ENCODE measurements around the gene KIAA1755.

Gene KIAA1755

DNA sequence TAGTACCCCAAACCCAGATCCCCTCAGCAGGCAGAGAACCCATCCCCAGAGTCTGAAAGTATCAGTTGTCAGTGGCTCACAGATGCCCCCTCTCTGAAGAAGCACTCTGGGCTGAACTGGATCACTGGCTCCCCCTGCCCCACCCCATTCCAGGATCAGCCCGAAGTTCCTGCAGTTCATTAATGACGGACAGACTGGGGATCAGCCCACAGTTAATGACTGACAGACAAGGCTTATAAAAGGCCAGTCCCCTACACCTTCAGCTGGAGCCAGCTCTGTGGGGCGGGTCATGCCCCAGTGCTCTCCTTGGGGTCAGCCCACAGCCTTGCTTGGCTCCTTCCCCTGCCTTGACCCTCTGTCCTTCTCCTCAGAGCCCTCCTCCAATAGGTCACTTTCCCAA is 21.7 kb downstream of the KIAA1755 start:
- no peak for DNase-seq (ENCODE audit: low read depth, low spot score)

DNA sequence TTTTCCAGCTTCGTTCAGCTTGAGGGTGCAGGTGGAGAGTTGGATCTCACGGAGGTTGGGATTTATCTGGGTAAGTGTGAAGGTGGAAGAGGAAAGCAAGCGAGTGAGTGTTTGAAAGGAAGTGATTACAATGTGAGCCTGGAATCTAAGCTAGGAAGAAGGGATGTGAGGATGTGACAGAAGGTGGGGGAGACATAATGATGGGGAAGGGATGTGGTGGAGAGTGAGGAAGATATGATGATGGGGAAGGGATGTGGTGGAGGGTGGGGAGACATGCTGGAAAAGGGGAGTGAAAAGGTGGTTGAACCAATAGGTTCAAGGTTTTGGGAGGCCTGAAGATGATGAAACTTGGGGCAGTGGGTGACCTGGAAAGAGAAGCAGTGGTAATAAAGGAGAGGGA is 23.2 kb downstream of the KIAA1755 start:
- no peak for DNase-seq (ENCODE audit: low read depth, low spot score)

DNA sequence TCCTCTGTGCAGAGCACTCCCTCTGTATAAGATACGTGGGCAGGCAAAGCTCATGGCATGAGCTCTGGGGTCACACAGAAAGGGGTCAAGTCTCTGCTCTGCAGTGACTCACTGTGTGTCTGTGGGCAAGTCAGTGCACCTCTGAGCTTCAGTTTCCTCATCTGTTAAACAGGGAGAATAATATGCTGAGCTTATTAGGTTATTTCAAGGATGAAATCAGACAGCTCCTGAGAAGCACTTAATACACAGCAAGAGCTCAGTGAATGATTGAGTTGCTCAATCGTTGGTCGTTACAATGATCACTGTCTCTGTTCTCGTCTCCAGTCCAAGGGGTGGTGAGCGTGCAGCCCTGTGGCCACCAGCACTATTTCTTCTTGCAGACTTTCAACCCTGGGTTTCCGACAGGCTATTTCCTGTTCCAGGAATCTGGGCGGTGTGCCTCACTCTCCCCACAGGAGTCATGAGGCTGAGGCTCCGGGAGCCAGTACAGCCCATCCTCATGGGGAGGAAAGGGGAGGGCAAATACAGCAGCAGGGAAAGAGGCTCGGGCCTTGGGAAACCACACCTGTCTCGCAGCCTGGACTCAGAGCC is 28.9 kb downstream of the KIAA1755 start:
- no peak for DNase-seq (ENCODE audit: low read depth, low spot score)

DNA sequence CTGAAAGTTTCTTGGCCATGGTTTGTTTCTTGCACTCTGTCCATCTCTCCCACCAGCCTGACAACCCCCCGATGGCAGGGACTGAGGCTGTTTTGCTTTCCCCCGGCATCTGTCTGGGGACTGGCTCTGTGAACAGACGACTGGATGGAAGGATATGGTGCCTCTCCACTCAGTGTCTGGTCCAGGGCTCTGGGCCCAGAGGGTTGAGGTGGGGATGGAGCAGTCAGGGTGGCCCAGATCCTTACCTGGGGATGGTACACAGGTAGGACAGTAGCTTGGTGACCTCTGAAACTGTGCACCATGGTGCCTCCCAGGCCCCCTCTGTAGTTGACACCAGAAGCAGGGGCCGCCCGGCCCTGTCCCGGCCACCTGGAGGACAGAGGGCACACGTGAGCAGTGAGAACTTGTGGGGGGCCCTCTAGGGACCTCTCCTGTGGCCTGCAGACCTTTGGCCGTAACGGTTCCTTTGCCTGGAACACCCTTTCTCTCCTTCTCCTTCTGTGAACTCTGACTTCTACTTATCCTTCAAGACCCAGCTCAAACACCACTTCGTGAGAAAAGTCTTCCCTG is 29.5 kb downstream of the KIAA1755 start:
- DNase-seq (ENCODE audit: low read depth, low spot score): no peak

DNA sequence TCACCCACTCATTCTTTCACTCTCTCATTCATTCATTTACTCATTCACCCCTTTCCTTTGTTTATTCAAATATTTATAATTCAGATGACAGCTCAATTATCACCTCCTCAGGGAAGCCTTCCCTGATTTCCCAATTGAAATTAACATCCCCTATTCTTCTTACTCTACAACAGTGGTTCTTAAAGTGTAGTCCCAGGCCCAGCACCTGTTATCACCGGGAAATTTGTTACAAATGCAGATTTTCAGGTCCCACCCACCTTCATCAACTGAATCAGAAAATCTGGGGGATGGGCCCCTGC is 30.3 kb downstream of the KIAA1755 start:
- no peak for DNase-seq (ENCODE audit: low read depth, low spot score)

GRCh38 chr20:38229376-38230252 is 30.9 kb downstream of the KIAA1755 start:
- no peak for DNase-seq (ENCODE audit: low read depth, low spot score)

GRCh38 chr20:38228436-38228835 is 32.1 kb downstream of the KIAA1755 start:
- no peak for DNase-seq (ENCODE audit: low read depth, low spot score)

- DNase-seq (ENCODE audit: low read depth, low spot score): no peak
These were observed 32.8 kb downstream of the KIAA1755 start for GRCh38 chr20:38227420-38228360.

GRCh38 chr20:38226553-38226952 is 34.0 kb downstream of the KIAA1755 start:
- no peak for DNase-seq (ENCODE audit: low read depth, low spot score)

- DNase-seq (ENCODE audit: low read depth, low spot score): no peak
These were observed 34.7 kb downstream of the KIAA1755 start for GRCh38 chr20:38225900-38226263.

GRCh38 chr20:38225240-38225899 is 35.2 kb downstream of the KIAA1755 start:
- no peak for DNase-seq (ENCODE audit: low read depth, low spot score)

DNA sequence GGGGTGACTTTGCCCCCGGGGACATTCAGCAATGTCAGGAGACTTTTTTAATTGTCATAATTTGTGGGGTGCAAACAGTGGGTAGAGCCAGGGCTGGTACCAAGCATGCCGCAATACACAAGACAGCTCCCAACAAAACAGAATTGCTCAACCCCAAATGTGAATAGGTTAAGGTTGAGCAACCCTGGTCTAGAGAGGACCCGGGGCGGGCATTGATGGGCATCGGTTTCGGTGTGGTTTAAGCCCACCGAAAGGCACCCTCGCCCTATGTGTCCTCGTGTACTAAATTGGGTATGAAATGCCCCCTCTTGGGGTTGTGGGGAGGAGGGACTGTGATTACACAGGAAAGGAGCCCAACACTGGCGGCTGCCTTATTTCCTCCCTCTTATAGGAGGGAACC is 36.0 kb downstream of the KIAA1755 start:
- DNase-seq (ENCODE audit: low read depth, low spot score): no peak

GRCh38 chr20:38223743-38224100 is 36.8 kb downstream of the KIAA1755 start:
- DNase-seq (ENCODE audit: low read depth, low spot score): no peak

DNA sequence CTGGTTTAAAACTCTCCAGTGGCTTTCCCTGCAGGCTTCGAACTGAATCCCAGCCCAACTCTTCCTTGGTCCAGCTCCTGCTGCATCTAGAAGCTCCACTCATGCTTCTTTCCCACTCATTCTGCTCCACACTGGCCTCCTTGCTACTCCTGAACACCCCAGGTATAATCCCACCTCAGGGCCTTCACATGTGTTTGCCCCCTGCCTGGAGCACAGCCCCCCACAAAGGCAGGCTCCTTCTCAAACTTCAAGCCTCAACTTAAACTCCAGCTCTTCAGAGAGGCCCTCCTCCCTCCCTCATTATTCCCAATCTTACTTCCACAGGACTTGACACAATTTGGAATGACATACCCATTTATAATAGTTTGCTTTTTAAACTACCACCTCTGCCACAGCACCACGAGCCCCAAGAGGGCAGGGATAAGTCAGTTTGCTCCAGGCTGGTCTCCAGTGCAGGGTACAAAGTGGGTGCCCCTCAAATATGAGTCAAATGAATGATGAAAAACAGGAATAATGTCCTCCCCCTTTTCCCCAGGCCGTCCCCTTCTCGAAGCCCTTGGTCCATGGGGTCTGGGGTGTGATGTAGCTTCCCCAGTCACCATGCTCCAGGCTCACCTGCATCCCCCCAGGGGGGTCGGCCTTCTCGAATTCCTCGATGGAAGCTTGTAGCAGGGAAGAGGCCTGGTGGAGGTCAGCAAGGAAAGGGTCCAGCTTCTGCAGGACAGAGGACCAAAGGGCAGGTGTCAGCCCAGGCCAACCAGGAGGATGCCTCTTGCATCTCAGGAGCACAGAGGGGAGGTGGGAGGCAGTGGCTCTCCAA is 37.4 kb downstream of the KIAA1755 start:
- no peak for DNase-seq (ENCODE audit: low read depth, low spot score)

GRCh38 chr20:38222231-38222922 is 38.2 kb downstream of the KIAA1755 start:
- DNase-seq (ENCODE audit: low read depth, low spot score): peak; percentile 6

- DNase-seq (ENCODE audit: low read depth, low spot score): peak; percentile 43
These were observed 39.4 kb downstream of the KIAA1755 start for GRCh38 chr20:38221119-38221589.

- DNase-seq (ENCODE audit: low read depth, low spot score): no peak
These were observed 39.9 kb downstream of the KIAA1755 start for GRCh38 chr20:38220587-38221118.

GRCh38 chr20:38219006-38219950 is 41.3 kb downstream of the KIAA1755 start:
- DNase-seq (ENCODE audit: low read depth, low spot score): no peak

DNA sequence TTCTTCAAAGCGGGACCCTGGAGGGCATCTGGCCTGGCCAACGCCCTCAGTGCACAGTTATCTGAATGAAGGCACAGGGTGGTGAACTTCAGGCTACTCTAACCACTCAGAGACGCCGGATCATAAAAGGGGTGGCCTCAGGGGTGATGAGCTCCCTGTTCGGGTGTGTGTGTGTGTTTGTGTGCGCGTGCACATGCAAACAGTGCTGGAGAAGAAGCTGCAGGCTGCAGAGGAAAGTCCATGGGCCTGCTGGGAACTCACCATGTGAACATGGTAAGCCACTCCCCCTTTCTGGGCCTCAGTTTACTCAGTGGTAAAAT is 42.0 kb downstream of the KIAA1755 start:
- no peak for DNase-seq (ENCODE audit: low read depth, low spot score)
